GM10266 (cell line): Measurements from ENCODE around the gene OBSCN.

ENCODE experiments used
- DNase-seq: peaks from one replicate; pipeline ENCODE4 v3.0.0; 2012; ENCODE audit errors: extremely low spot score
- TF ChIP-seq, protein P1 (sequence below): IDR thresholded peaks from 2 replicates; pipeline ENCODE4 v1.5.1; 2012; ENCODE audit warnings: mild to moderate bottlenecking, low read depth; ENCODE audit not compliant: control insufficient read depth, insufficient read depth; ENCODE audit errors: missing control alignments

The OBSCN gene

DNA sequence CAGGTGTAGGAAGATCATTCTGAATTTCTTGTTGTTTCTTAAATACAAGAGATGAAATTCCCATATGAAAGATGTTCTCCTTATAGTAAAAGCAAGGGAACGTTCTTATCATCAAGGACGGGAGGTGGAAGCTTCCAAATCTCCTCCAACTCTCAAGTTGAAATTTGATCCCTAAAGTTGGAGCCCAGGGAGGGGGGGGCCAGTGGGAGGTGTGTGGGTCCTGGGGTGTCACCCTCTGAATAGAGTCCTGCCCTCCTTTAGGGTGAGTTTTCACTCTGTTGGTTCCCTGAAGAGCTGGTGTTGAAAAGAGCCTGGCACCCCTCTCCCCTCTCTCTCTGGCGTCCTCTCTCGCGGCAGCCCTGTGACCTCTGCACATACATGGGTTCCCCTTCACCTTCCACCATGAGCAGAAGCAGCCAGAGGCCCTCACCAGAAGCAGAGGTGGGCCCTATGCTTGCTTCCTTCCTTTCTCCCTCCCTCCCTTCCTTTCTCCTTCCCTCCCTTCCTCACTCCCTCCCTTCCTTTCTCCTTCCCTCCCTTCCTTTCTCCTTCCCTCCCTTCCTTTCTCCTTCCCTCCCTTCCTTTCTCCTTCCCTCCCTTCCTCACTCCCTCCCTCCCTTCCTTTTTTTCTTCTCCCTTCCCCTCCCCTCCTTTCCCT, 218.8 kb downstream of the OBSCN start:
- TF ChIP-seq, protein P1, sequence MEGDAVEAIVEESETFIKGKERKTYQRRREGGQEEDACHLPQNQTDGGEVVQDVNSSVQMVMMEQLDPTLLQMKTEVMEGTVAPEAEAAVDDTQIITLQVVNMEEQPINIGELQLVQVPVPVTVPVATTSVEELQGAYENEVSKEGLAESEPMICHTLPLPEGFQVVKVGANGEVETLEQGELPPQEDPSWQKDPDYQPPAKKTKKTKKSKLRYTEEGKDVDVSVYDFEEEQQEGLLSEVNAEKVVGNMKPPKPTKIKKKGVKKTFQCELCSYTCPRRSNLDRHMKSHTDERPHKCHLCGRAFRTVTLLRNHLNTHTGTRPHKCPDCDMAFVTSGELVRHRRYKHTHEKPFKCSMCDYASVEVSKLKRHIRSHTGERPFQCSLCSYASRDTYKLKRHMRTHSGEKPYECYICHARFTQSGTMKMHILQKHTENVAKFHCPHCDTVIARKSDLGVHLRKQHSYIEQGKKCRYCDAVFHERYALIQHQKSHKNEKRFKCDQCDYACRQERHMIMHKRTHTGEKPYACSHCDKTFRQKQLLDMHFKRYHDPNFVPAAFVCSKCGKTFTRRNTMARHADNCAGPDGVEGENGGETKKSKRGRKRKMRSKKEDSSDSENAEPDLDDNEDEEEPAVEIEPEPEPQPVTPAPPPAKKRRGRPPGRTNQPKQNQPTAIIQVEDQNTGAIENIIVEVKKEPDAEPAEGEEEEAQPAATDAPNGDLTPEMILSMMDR, result no peak
- DNase-seq, result no peak

DNA sequence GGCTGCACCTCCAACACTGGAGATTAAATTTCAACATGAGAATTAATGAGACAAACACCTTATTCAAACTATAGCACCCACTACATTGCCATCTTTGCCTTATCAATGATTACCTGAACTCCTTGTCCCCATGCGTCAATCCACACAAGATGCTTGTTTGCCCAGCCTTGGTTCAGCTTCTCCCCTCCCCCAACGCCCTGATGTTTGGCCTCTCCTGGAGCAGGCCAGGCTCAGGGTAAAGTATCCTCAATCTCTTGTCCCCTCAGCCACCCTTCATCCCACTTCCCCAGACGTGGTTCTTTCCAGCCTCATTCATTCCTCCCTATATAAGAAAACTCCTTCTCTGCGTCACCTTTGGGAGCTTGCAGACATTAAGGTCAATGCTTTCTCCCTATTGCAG, 220.6 kb downstream of the OBSCN start:
- DNase-seq, result no peak
- TF ChIP-seq, protein P1, result no peak
